SK-N-MC (cell line): Measurements from ENCODE around the gene CCDC183.

ENCODE experiments used
- EZH2 ChIP-seq: fragments of 200-600 bp; sonication (generic); IDR thresholded peaks from one replicate; pipeline ENCODE4 v1.6.1; 2017; ENCODE audit warnings: antibody characterized with exemption
- FOXP2 ChIP-seq: optimal IDR thresholded peaks from 2 replicates; pipeline ENCODE3; 2011; ENCODE audit warnings: mild to moderate bottlenecking, moderate library complexity; ENCODE audit not compliant: insufficient read depth; ENCODE audit errors: extremely low read length, control extremely low read depth
- POLR2AphosphoS5 ChIP-seq: IDR thresholded peaks from 2 replicates; pipeline ENCODE4 v1.6.1; 2012; ENCODE audit warnings: mild to moderate bottlenecking, low read depth, low read length, borderline replicate concordance

DNA sequence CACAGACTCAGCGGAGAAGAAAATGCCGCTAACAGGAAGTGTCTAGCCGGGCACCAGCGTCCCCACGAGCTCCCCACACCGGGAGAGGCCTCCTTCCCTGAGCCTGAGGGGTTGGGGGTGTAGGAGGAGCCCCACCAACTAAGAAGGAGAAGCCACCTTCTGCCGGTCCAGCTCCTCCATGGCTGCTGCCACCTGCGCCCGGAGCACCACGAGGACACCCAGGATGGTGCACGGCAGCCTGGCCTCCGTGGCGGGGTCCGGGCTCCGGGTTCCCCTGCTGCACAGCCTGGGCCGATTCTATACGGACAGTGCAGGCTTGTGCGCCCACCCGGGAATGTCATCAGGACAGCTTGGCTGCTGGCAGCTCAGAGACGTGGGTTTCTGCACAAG is 38.4 kb upstream of the CCDC183 start:
- no peak for TF ChIP-seq POLR2AphosphoS5
- TF ChIP-seq EZH2, result no peak
- TF ChIP-seq FOXP2, result no peak
